Measurements from ENCODE around the gene POT1. TPM values are rescaled to one million over a fixed set of nuclear protein-coding genes. Genes with fewer than 3 reads are reported as not detected.

POT1 gene
- total RNA-seq, 1 experiment from 2014 or later, result 20.2 TPM

DNA sequence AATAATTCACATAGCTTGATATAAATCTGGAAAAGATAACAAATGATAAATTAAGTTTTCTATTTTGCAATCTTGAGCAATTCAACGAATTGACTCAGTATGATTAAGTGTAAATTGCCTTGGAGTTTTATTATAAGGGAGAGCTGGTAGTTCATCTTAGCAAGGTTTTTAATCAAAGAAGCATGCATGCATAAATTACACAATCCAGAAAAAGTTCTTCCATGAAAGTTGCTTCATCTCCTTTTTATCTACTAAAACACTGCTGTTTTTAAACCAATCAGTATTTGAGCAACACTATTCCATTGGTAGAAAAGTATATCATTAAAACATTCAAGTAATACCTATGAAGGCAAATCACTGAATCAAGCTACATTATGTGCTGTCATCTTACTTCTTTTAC, 47.6 kb downstream of the POT1 start:
- Histone ChIP-seq H2AFZ (ENCODE audit: low read length) (no peak overlapping the region), H3K9me3 (ENCODE audit: low read length) (no peaks in the 10 kb centered on the region), H3K27me3 (ENCODE audit: low read length) (no peaks in the 10 kb centered on the region), H3K79me2 (ENCODE audit: low read length) (no peaks in the 10 kb centered on the region), H3K36me3 (ENCODE audit: low read depth, low read length) (no peaks in the 10 kb centered on the region), H3K9ac (ENCODE audit: low read length) (no peak overlapping the region), H3K4me2 (ENCODE audit: low read length) (no peak overlapping the region), H3K27ac (ENCODE audit: low read length) (no peak overlapping the region), H3K9me2 (replicated peaks; ENCODE audit: low read length) (no peaks in the 10 kb centered on the region), H4K20me1 (ENCODE audit: low read length) (no peaks in the 10 kb centered on the region), H3K4me3 (ENCODE audit: low read length) (no peak overlapping the region), H3K4me1 (ENCODE audit: insufficient read depth, low read length) (no peaks in the 10 kb centered on the region), H3F3A (ENCODE audit: low read length, unreplicated experiment) (no peaks in the 10 kb centered on the region)
- intact Hi-C loops (cut with micrococcal nuclease), result no loop called here
- TF ChIP-seq, protein P1, sequence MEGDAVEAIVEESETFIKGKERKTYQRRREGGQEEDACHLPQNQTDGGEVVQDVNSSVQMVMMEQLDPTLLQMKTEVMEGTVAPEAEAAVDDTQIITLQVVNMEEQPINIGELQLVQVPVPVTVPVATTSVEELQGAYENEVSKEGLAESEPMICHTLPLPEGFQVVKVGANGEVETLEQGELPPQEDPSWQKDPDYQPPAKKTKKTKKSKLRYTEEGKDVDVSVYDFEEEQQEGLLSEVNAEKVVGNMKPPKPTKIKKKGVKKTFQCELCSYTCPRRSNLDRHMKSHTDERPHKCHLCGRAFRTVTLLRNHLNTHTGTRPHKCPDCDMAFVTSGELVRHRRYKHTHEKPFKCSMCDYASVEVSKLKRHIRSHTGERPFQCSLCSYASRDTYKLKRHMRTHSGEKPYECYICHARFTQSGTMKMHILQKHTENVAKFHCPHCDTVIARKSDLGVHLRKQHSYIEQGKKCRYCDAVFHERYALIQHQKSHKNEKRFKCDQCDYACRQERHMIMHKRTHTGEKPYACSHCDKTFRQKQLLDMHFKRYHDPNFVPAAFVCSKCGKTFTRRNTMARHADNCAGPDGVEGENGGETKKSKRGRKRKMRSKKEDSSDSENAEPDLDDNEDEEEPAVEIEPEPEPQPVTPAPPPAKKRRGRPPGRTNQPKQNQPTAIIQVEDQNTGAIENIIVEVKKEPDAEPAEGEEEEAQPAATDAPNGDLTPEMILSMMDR (conservative IDR thresholded peaks at IDR 0.05; ENCODE audit: low read depth, low read length), result no peak
- TF ChIP-seq EZH2phosphoT487 (IDR thresholded peaks at IDR 0.05; ENCODE audit: borderline replicate concordance, low read length), result no peak
- TF ChIP-seq EZH2 (IDR thresholded peaks at IDR 0.05; ENCODE audit: low read length, unreplicated experiment), result no peak
- POLR2A ChIA-PET (ENCODE audit: unreplicated experiment), result interaction anchor here (0.6 kb wide), 1 partner anchor 25 kb away, joined by 3 read pairs; no protein-coding TSS in a partner anchor
- no peak for DNase-seq
- no peak for ATAC-seq
- BruUV-seq (replicated peaks), result no TSS peak
- CTCF ChIA-PET, result no interaction called here

GRCh38 chr7:124879771-124880170, 49.9 kb downstream of the POT1 start:
- DNase-seq, result no peak
- H3K36me3 ChIP-seq (ENCODE audit: low read depth, low read length), result no peaks in the 10 kb centered on the region
- no peaks in the 10 kb centered on the region for H3K27me3 ChIP-seq (ENCODE audit: low read length)
- ATAC-seq, result no peak
- no peaks in the 10 kb centered on the region for H3K9me3 ChIP-seq (ENCODE audit: low read length)
- H3K9me2 ChIP-seq (replicated peaks; ENCODE audit: low read length), result no peaks in the 10 kb centered on the region
- no peaks in the 10 kb centered on the region for H3F3A ChIP-seq (ENCODE audit: low read length, unreplicated experiment)
- no peaks in the 10 kb centered on the region for H3K79me2 ChIP-seq (ENCODE audit: low read length)
- TF ChIP-seq EZH2phosphoT487 (IDR thresholded peaks at IDR 0.05; ENCODE audit: borderline replicate concordance, low read length) (no peak), EZH2 (IDR thresholded peaks at IDR 0.05; ENCODE audit: low read length, unreplicated experiment) (no peak)
- TF ChIP-seq, protein P1 (conservative IDR thresholded peaks at IDR 0.05; ENCODE audit: low read depth, low read length), result no peak
- no TSS peak for BruUV-seq (replicated peaks)
- POLR2A ChIA-PET (ENCODE audit: unreplicated experiment), result no interaction called here
- no peak overlapping the region for H3K9ac ChIP-seq (ENCODE audit: low read length)
- CTCF ChIA-PET, result no interaction called here
- no peaks in the 10 kb centered on the region for H3K4me1 ChIP-seq (ENCODE audit: insufficient read depth, low read length)
- H3K4me2 ChIP-seq (ENCODE audit: low read length), result no peak overlapping the region
- no peaks in the 10 kb centered on the region for H4K20me1 ChIP-seq (ENCODE audit: low read length)
- no peak overlapping the region for H3K27ac ChIP-seq (ENCODE audit: low read length)
- intact Hi-C loops (cut with micrococcal nuclease), result no loop called here
- H3K4me3 ChIP-seq (ENCODE audit: low read length), result no peak overlapping the region
- H2AFZ ChIP-seq (ENCODE audit: low read length), result no peak overlapping the region

DNA sequence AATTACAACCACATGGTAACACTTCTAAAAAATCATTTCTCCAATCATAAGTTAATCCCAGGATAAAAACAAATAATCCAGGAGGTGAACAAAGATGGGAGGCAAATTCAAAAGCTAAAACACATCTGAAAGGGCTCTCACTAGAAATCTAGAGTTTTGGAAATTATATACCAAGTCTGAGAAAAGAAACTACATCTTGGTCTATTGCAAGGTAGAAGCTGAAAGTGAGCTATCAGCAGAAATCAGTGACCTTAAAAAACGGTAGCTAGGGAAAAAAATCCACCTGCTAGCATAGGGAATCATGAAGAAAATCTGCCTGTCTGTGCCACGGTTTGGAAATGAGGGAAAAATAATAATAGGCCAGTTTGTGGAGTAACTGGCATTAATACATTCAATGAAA, 50.5 kb downstream of the POT1 start:
- H3K4me3 ChIP-seq (ENCODE audit: low read length), result no peak overlapping the region
- no peak for DNase-seq
- intact Hi-C loops (cut with micrococcal nuclease), result no loop called here
- no peaks in the 10 kb centered on the region for H4K20me1 ChIP-seq (ENCODE audit: low read length)
- no peak overlapping the region for H3K4me2 ChIP-seq (ENCODE audit: low read length)
- no peak overlapping the region for H2AFZ ChIP-seq (ENCODE audit: low read length)
- CTCF ChIA-PET, result no interaction called here
- no peaks in the 10 kb centered on the region for H3K9me2 ChIP-seq (replicated peaks; ENCODE audit: low read length)
- POLR2A ChIA-PET (ENCODE audit: unreplicated experiment), result no interaction called here
- TF ChIP-seq EZH2 (IDR thresholded peaks at IDR 0.05; ENCODE audit: low read length, unreplicated experiment) (no peak), EZH2phosphoT487 (IDR thresholded peaks at IDR 0.05; ENCODE audit: borderline replicate concordance, low read length) (no peak)
- TF ChIP-seq, protein P1 (conservative IDR thresholded peaks at IDR 0.05; ENCODE audit: low read depth, low read length), result no peak
- no peaks in the 10 kb centered on the region for H3K4me1 ChIP-seq (ENCODE audit: insufficient read depth, low read length)
- H3K36me3 ChIP-seq (ENCODE audit: low read depth, low read length), result no peaks in the 10 kb centered on the region
- BruUV-seq (replicated peaks), result no TSS peak
- no peaks in the 10 kb centered on the region for H3K27me3 ChIP-seq (ENCODE audit: low read length)
- no peak overlapping the region for H3K27ac ChIP-seq (ENCODE audit: low read length)
- no peak overlapping the region for H3K9ac ChIP-seq (ENCODE audit: low read length)
- no peaks in the 10 kb centered on the region for H3K79me2 ChIP-seq (ENCODE audit: low read length)
- ATAC-seq, result no peak
- no peaks in the 10 kb centered on the region for H3K9me3 ChIP-seq (ENCODE audit: low read length)
- H3F3A ChIP-seq (ENCODE audit: low read length, unreplicated experiment), result no peaks in the 10 kb centered on the region
